Inferior parietal cortex (tissue), 1 donor: Measurements from ENCODE around the gene ELMO1.

Experiments
- DNase-seq: peaks from one replicate; pipeline ENCODE4 v3.0.0-alpha.2; 2016; ENCODE audit errors: extremely low spot score

Gene ELMO1

GRCh38 chr7:37467002-37467401, 18.3 kb upstream of the ELMO1 start:
- DNase-seq, result no peak

DNA sequence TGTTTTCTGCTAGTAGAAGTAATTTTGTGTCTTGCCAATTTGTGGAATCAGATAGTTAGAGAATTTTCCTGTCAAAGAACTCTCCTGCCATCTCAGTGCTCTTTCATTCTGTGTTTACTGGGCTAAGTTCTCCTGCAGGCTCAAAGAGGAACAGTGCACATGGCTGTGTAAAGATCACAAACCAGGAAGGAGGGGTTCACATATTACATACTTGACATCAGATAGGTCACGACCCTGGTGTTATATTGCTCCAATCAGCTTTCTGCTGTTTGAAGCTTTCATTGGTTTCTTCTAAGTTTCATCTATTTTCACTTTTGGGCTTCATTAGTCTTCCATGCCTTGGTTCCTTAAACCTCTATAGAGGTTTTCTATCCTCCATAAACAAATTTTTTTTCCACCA, 13.5 kb upstream of the ELMO1 start:
- DNase-seq, result no peak

DNA sequence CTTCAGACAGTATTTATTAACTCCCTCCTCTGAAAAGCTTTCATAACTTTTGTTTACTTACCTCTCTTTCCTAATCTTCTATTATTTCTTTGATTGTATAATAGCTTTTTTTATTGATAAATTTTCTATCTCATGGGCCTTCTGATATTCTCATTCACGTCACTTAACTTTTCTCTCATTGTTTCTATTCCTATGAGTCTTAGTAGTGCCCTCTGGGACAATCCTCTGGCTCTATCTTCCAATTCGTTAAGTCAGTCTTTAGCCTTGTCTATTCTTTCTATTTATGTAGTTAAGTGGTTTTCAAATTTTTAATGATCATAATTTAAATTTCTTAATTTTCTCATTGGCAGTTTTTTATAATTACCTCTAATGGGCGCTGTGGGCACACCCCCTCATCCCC, 6.4 kb upstream of the ELMO1 start:
- no peak for DNase-seq

DNA sequence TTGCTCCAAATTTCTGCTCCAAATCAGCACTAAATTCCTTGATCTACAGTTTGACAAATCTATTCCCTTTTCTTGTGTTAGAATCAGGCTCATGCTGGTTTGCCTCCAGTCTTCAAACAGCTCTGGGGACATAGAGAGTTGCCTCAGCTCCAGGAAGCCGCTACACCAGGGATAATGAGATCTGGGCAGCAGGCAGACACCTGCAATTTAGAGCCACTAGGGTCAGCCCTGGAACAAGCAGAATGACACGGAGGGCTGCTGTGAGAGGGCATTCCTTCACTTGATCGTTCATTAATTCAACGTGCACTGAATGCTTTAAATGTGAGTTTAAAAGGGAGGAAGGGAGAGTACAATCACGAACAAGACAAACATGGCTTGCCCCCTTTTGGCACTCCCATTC, 3.7 kb upstream of the ELMO1 start:
- no peak for DNase-seq

DNA sequence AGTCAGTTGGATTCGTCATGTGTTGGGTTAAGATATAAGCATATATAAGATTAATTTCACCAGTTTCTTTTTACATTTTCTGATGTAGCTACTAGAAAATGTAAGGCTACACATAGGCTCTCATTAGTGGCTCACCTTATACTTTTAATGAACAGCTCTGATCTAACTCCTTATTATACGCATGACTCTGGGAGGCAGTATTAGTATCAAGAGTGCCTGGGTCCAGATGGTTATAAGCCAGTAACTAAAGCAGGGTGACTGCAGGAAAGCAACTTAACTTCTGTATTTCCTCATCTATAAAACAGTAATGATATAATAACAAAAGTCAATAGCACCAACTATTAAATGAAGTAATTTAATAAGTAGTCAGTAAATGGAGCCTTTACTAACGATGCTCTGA, 1.4 kb upstream of the ELMO1 start:
- no peak for DNase-seq

DNA sequence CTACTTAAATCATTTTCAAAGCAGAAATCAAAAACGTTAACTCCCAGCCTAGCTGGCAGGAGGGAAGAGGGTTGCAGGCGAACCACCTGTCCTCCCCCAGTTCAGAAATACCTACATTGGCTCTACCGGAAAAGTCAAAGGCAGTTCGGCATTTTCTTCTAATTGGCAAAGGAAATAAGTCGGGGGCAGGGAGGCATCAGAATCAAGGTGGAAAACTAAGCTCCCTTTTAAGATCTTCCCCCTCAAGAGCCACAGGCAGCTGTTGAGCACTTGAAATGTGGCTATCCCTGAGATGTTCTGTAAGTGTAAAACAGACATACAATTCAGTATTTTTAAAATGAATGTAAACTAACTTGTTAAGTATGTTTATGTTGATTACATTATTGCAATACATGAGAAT, 957 bp upstream of the ELMO1 start:
- no peak for DNase-seq

DNA sequence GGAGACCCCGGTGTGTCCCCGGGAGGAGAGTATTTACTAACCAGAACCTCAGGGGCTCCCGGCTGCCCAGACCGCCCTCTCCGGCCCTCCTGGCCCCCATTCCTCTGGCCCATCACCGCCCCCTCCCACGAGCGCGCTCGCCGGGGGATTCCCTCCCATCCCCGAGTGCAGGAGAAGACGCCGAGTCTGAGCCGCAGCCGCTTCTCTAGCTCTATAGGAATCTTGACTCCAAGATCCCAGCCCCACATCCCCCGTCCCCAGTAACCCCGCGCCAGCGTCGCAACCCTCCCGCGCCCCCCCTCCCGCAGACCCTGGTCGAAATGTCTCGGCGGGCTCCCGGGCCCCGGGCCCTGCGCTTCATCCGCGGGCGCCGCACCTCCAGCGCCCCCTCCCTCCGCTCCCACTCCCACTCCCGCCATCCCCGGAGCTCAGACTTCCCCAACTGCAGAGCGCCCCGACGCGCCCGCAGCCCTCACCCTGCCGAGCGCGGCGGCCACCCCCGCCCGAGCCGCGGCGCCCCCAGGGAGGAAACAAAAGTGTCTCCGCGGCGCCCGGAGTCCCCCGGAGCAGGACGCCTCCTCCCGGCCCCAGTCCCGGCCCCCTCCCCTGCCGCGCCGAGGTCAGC, 541 bp downstream of the ELMO1 start:
- DNase-seq, result no peak

DNA sequence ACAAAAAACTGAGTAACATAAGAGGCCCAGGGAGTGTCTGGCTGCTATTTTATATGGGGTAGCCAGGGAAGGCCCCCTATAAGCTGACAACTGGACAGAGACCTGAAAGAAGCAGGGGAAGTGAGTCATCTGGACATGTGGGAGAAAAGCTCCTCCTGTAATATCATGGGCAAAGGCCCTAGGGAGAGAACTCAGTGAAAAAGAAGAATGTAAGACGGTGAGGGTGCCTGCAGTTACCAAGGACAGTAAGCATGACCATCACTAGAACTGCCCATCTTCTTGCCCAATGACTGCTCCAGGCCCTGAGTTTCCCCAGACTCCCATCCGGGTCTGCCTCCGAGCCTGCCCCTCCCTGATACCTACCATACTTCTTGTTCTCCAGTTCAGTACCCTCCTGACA, 2.3 kb downstream of the ELMO1 start:
- DNase-seq, result no peak

DNA sequence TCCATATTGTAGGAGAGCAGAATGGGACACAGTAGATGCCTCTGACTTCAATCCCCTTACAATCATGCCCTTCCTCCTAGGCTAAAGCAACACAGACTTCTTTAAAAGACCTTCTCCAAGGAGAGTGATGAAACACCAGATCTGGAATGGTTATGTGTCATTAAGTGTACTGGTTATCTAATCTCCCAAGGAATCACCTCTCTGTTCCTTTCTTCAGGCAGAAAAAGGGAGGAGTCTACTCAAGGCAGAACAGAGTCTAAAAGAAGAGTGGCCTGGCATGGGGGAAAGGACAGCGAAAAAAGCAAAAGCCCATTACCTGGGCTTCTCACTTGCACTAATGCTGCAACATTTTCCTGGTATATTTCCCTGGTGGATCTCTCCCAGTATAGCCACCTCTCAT, 2.9 kb downstream of the ELMO1 start:
- no peak for DNase-seq

- DNase-seq, result no peak
These were observed 3.5 kb downstream of the ELMO1 start for GRCh38 chr7:37445064-37445723.

- no peak for DNase-seq
These were observed 5.0 kb downstream of the ELMO1 start for GRCh38 chr7:37443627-37444026.

DNA sequence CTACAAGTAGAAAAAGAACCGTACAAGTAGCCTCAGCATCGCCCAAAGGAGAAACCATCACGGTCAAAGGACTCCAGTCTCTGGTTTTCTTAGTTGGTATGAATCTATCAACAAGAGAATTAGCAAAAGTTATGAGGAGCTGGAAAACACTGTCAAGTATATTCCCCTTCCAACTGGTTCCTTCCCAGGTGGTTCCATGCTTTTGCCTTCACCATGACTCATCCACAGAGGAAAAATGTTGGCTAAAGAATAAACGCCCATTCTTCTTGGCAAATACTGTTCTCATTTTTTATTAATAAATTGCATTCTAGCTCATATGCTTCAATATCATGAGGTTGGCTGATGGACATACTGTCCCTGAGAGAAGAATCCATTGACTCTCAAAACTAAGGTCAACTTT, 6.4 kb downstream of the ELMO1 start:
- no peak for DNase-seq

DNA sequence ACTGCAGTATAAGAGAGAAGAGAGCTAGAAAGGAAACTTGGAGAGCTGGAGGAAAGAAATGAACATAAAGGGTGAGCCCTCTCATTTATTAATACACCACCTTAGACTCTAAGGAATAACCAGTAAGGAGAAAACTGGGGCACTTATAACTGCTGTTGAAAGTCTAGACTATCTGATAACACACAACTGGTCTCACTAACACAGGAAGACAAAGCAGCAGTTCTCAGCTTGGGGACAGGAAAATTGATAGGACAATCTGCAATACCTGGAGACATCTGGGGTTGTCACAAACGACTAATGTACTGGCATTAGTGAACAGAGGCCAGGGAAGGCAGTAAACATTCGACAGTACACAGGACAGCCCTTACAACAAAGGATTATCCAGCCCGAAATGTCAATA, 6.8 kb downstream of the ELMO1 start:
- no peak for DNase-seq

DNA sequence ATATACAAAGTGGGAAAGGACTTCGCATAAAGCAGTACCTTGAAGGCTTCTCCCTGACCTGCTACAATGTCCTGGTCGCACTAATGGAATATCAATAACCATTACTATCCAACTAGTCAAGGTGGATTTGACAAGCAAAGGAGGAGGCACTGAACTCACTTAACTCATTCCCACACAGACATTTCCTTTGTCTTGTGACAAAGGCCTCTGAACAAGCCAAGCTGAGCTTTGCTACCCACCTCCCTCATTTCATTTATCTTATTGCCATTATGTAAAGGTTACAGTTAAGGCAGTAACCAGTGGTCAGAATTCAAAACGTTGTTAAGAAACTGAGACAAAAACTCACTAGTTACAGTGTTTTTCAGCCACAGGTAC, 7.3 kb downstream of the ELMO1 start:
- no peak for DNase-seq

GRCh38 chr7:37440738-37441385, 7.8 kb downstream of the ELMO1 start:
- no peak for DNase-seq

DNA sequence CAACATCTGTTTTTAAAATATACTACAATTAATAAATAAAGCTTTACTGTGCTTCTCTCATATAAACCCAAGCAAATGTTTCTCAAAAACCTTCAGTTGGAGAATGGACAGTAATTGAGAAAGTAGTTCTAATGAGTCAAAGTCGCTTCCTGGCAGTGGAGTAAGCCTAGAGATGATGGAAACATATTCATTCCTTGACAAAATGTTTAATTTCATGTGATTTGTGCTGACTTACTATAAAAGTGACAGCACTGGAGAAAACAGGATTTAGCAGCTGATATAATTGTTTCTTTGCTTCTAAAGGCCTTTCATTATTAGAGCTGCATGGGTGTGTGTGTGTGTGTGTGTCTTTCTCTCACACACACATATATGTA, 9.0 kb downstream of the ELMO1 start:
- DNase-seq, result no peak

- no peak for DNase-seq
These were observed 9.6 kb downstream of the ELMO1 start for GRCh38 chr7:37438906-37439652.

DNA sequence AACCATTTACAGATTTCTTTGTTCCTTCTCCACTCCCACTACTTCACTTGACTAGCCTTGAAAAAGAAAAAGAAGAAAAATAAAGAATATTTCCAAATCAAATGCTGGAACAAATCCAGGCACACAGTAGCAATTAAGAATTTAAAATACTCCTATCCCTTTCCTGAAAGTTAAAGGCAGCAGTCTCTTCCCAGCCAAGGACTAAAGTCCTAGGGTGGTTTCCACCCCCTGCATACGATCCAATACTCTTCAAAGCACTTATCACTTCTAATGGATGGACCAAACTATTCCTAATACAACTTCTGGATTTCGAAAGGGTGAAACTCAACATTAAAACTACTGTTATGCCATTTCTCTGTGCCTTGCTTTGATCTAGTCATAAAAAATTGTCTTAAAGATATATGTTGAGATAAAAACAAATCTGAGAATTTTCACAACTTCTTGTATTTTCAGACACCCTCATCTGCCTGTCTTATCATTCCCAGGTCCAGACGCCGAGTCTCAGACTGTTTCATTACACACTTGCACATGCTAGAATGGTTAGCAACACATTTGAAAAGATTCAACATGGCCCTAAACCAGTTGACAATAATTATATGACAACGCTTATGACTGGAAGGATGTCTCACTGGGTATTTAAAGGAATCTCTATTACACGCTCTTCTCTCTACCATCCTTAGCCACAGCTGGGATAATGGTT, 13.4 kb downstream of the ELMO1 start:
- no peak for DNase-seq

DNA sequence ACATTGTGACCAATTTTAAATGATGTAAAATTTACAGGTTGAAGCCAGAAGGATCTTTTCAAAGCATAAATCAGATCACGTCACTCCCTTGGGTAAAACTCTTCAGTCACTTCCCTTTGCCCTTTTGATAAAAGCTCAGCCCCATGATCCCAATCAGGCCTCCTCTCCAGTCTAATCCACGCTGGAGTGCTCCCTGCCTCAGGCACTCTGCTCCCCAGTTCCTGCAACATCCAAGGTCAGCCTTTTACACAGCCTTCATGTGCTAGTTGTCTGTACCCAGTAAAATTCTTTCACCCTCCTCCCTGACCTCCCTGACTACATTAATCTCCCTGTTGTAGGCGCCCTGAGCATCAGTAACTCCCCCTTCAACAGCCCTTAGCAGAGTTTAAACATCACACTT, 14.1 kb downstream of the ELMO1 start:
- DNase-seq, result no peak

DNA sequence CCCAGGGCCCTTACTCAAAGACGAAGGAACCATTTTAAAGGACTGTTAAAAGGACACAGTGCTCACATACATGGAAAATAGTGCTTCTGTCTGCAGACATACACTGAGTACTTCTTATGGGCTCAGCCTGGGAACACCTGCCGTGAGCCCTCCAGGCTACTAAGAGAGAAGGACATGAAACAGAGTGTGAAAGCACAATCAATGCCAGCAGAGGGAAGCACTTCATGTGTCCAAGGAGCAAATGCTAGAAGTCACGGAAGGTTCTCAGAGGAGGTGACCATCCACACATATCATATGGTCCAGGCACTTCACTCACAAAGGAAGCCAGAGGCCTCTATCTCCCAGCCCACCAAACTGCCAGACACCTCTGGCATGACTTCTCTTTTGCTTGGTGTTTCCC, 15.5 kb downstream of the ELMO1 start:
- no peak for DNase-seq

DNA sequence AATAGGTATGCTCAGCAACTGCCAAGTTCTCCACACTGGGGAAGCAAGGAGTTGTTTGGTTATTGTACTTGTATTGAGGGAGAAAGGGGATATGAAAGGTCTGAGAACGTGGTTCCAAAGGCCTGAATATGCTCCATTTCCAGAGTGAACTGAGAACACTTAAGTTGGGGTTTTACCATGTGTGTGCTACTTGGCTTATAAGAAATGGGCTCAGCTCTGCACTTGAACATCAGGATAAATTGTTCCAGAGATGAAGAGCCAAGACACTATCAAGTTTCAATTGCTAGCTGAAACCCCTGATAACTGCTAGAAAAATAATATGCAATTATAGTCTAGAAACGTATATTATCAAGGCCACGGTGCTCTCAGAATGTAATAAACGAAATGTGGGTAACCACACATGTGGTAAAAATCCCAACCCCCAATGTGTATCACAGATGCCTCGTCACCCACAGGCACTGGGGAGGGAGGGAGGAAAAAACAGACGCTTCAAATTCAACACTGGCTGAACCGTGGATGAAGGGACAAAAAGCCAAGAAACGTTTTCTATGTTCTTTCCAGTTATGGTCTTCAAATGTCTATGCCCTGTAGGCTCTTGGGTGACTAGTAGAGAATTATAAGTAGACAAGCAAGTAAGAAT, 16.3 kb downstream of the ELMO1 start:
- DNase-seq, result no peak

- DNase-seq, result no peak
These were observed 17.3 kb downstream of the ELMO1 start for GRCh38 chr7:37431413-37431812.
